ENCODE measurements around the gene NEIL3.
"Not testable (repeated sequence)": the region's sequence is repeated elsewhere in the genome, so short reads cannot be mapped to it uniquely, and the experiment has no call there.

The NEIL3 gene

DNA sequence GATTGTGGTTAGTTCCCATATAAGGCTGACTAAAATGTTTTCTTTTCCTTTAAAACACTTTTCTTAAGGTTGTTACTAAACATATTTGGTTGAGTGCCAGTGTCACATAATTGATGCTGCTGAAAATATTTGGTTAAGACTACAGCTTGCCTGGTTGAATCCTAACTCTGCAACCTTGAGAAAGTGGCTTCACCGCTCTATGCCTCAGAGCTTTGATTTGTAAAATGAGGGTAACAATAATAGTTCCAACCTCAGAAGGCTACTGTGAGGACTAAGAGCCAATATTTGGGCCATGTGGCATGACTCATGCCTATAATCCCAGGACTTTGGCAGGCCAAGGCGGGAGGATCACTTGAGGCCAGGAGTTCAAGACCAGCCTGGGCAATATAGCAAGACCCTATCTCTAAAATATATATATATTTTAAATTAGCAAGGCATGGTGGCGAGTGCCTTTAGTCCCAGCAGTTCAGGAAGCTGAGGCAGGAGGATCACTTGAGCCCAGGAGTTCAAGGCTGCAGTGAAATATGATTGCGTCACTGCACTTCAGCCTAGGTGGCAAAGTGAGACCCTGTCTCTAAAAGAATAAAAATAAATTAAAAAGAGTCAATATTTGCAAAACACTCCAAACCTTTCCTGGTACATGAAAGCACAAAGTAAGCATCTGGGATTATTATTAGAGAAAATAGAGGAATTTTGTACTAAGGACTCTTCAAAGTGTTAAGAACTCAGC, 7.1 kb upstream of the NEIL3 start:
- no peak for DNase-seq

DNA sequence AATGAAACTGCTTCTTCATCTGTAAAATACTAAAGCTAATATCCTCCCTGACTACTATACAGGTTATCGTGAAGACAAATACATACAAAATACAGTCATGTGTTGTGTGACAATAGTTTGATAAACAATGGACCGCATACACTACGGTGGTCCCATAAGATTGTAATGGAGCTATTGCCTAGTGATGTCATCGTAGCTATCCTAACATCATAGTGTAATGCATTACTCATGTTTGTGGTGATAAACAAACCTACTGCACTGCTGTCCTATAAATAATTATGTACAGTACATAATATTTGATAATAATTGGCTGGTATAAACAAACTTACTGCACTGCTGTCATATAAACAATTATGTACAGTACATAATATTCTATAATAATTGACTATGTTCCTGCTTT, 5.6 kb upstream of the NEIL3 start:
- DNase-seq, result no peak

DNA sequence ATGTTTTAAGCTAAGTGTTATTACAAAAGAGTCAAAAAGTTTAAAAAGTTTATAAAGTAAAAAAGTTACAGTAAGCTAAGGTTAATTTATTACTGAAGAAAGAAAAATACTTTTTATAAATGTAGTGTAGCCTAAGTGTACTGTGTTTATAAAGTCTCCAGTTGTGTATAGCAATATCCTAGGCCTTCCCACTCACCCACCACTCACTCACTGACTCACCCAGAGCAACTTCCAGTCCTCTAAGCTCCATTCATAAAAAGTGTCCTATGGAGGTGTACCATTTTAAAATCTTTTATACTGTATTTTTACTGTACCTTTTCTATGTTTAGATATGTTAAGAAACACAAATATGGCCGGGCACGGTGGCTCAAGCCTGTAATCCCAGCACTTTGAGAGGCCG, 4.8 kb upstream of the NEIL3 start:
- not testable (repeated sequence) for DNase-seq

DNA sequence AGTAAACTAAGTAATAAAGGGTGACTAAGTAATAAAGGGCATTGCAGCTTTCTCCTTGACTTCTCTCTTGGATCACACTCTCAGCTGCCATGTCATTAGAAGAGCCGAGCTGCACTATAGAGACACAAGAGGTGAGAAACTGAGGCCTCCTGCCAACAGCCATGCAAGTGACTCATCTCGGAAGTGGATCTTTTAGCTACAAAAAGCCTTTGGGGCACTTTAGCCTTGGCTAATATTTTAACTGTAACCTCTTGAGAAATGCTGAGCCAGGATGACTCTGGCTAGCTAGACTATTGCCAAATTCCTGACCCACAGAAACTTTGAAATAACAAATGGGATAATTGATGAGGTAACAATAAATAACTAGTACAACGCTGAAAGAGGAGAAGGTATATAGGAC, 1.5 kb upstream of the NEIL3 start:
- DNase-seq, result peak in 1 of 2 donors; percentile 32

DNA sequence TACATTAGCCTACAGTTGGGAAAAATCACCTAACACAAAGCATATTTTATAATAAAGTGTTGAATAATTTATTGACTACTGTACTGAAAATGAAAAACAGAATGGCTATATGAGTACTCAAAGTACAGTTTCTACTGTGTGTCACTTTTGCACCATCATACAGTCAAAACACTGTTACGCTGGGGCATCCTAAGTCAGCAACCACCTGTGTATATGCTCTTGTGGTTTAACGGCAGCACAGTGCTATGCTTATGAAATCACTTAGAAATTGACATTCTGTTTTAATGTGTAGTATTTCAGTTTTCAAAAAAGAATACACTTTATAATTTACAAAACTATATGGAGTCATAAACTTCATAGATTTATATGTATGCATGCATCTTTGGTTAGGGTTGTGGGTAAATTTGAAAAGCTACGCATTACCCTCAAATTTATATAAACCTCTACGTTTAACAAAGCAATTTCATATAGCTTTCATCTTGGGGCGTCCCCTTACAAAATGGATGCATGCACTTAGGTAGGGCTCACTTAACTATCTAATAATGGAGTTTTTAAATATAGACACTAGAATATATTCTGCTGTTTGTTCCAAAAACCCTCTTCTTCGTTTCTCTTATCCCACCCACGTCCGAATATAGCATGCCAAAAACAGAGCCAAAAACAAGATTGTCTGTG, 690 bp upstream of the NEIL3 start:
- no peak for DNase-seq

DNA sequence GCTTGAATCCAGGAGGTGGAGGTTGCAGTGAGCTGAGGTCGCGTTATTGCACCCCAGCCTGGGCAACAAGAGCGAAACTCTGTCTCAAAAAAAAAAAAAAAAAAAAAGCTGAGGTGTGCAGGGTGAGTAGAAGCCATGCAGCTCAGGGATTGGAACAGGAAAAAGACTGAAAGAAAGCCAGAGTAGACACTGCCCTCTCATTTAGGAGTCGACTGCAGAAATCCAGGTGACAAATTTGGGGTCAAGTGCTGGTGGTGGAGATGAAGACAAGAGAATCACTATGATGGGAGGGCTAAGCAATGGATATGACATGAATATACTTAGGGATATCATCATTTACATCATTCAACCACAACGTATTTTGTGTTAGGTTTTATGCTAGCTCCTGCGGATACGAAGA, 1.9 kb downstream of the NEIL3 start:
- no peak for DNase-seq

DNA sequence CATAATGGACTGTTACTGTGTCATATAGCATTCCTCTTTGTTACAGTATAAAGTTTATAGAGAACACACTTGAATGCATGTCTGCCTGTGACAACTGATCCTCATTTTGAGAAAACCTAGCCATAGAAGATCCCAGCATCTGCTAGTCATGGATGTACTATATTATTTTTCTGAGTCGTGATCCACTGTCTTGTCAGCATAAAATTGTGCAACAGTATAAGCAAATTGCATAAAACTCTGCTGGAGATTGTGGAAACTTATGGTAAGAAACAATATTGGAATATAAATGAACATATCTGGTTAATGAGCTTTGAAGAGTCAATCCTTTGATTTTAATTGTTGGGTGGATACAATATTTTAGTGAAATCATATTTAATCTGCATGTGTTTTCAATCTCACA, 3.6 kb downstream of the NEIL3 start:
- no peak for DNase-seq

DNA sequence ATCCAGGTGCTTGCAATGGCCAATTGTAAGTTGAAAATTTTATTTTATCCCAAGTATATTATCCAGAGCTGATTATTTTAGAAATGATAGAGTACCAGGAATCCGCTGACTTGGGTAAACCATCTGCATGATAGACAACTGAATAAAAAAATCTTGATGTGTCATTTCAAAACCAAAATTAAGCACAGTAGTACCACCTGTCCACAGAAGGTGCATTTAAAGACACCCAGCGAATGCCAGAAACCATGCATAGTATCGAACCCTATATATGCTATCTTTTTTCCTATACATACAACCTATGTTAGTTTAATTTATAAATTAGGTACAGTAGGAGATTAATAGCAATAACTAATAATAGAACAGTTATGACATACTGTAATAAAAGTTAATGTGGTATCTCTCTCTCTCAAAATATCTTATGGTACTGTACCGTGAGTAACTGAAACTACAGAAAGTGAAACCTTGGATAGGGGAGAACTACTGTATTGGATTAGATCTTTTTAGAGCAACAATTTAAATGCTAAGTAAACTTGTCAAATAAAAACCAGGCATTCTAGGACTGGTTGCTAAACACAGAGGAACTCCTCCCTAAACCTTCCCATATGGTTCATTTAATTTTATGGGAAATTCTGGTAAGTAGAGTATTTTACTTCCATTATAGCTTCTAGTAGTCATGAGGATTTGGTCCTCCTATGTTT, 6.2 kb downstream of the NEIL3 start:
- DNase-seq, result no peak

DNA sequence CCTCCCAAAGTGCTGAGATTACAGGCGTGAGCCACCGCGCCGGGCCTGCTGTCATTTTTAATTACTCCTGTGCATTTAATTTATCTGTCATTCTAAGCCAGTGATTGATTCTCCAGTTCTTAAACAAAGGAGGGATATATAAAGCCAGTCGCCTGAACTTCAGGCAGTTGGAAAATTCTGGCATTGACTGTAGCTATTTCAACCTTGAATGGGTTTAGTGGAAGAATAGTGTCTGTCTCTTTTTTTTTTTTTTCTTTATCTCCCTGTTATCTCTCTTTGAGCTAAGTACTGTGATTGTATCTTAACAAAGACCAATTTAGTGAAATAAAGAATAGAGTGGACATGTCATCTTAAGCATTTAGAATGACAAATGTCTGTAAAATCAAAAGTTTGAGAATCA, 11.0 kb downstream of the NEIL3 start:
- DNase-seq, result no peak

DNA sequence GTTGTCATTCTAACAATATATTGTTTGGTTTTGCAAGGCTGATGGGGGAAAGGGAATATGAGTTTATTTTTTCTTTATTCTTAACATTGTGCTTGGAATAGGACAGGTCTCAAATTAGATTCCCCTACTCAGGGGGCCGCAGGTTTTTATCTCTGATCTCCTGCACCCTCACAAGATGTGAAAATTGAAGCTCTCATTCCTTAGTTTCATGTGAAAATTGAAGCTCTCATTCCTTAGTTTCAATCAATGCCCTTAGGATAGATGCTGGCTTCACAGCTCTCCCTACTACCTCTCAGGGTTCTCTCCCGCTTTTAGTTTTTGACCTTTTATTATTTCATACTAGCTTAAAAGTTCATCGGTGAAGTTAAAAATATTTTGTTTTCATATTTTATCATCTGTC, 12.0 kb downstream of the NEIL3 start:
- DNase-seq, result no peak

DNA sequence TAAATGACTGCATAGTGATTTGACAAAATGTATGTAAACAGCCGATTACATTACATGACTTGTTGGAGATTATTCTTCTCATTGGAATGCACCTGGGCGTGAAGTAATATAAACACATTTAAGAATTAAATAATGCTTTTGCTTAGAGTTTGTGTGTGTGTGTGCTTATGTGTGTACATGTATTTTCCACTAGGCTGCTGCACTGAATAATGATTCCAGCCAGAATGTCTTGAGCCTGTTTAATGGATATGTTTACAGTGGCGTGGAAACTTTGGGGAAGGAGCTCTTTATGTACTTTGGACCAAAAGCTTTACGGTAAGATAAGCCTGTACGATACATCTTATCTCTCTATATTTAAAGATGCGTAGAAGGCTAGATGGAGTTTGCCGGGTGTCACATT, 12.6 kb downstream of the NEIL3 start:
- no peak for DNase-seq

DNA sequence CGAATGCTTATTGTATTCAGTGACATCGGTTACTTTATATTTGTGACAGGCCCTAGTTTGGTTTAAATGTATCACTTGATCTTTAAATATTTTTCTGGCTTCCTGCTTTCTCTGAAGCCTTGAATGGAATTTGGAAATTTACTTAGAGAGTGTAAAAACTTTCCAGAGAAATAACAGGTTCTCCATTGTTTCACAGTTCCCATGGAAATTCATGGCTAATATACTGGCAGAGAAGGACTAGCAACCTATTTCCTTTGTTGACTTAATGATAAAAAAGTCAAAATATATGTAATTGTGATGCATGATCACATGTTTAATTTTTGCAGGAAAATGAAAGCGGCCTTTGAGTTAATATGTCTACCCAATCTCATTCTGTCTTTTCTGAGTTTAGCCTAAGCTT, 13.2 kb downstream of the NEIL3 start:
- DNase-seq, result no peak

DNA sequence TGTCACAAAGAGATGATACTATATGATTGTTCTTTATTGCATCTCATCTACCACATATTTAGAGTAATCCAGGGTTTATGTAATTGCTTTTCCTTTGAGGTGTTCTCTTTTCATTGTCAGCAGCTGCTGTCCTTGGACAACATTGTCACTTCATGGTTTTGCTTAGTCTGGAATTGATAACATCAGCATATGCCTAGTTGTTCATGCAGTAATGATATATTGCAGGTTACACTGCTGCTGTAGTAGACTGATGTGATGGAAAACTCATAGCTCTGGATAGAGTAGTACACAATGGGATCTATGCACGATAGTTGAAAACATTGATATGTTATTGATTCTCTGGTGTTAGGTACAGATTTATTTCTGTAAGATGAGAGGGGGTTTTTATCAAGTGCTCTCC, 13.7 kb downstream of the NEIL3 start:
- DNase-seq, result no peak

DNA sequence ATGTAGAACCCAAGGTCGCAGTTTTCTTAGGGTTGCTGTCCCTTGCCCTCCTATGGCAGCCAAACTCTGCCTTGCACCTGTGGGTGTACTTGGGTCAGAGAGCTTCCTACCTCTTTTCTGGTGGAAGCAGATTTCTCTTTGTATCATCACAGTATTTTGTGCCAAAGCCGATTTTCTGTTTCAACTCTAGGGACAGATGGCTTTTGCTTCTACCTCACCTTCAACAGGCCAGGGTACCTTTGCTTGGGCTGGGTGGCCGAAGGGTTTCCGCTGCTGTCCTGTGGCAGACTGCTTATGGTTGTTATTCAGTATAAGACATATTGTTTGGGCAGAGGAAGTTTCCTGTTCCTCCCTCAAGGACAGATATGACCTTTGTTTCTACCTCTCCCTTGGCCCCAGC, 22.4 kb downstream of the NEIL3 start:
- DNase-seq, result no peak

DNA sequence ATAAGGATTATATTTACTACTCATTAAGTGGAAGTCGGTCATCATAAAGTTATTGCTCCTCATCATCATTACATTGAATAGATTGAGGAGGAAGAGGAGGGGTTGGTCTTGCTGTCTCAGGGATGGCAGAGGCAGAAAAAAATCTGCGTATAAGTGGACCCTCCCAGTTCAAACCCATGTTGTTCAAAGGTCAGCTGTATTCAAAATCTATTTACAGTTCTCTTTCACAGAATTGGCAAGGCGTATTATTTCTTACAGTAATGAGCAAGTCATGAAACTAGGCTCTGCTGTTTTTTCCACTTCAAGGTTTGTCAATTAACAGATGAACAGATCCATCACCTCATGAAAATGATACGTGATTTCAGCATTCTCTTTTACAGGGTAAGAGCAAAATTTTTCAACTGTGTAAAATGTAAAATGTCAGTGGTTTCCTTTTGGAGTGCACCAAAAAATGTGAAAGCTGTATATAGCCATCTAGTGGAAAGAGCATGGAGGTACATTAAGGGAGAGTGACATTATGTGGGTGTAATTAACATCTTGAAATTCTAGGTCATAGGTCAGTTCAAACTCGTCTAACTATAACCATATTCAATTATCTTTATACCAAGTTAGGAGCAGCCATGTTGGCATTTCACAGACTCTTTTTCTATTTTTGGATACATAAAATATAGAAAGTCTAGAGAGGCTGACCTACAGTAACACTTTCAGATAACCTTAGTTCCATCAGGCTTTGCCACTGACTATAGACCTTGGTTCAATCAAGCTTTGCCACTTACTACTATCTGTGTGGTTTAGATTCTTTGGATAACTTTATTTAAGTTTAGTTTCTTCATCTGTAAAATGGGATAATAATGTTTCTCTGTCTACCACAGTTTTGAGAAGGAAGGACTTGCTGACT, 30.1 kb downstream of the NEIL3 start:
- peak in 1 of 2 donors; percentile 57 for DNase-seq

DNA sequence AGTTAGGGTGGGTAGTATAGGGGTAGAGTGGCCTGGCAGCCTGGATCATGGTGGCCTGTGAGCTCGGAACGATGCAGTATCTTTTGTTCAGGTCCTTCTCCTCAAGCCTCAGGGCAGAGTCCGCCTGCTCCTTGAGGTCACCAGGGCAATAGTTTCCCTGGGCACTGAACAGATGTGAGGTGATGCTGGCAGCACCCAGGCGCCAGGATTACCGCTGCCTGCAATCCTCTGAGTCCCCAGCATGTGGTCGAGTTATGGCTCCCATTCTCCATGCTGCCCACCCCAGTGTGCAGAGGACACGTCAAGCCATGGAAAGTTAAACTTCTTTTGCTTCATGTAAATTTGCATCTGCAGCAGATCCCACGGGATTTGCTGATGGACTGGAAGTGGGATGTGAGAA, 38.7 kb downstream of the NEIL3 start:
- no peak for DNase-seq

DNA sequence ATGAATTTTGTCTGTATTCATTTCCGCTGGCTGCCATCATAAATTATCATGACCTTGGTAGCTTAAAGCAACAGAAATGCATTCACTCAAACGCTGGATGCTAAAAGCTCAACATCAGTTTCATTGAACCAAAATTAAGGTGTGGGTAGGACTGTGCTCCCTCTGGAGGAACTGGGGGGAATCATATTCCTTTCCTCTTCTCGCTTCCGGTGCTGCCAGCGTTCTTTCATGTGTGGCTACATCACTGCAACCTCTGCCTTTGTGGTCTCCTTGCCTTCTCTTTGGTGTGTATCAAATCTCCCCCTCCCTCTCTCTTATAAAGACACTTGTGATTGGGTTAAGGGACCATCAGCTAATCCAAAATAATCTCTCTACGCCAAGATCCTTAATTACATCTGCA, 39.5 kb downstream of the NEIL3 start:
- no peak for DNase-seq

DNA sequence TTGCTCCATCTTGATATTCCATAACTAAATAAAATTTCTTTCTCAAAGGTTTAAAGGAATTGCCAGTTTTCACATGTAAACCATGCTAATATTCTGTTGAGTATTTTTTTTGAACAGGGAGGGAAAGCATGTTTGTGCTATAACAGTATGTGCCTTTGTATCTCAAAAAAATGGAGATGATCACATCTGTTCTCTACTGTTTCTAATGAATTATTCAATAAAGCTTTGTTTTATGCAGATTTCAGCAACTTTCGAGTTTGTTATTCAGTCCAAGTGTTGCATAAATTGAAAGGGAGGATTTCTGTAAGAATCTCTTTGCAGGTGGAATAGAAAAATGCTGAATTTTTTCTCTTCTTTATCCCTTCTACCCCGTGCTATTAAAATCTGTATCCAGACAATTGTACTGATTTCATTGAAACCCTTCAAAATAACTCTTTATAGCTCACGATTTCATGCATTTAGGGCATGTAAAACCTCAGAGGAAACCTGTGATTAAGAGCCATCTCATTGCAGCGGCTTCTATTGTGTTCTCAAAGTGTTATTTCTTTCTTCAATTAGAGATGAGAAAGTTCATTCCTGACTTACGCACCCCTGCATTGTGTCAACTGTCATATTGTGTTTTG, 42.1 kb downstream of the NEIL3 start:
- no peak for DNase-seq

DNA sequence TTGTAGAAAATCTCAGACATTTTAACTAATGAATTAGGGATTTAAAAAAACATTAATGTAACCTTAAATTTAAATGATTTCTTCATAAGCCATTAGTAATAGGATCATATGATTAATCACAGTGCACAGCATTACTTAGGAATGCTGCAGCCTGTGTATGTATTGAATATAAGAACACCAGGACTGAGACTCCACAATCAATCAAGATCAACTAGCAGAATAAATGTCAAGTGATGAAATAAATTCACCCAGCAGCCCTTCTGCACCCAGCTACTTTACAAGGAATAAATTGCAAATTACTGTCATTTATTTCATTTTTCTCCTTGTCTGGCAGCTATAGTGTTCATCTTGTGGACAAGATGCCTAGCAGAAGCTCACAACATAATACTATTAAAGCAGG, 46.5 kb downstream of the NEIL3 start:
- no peak for DNase-seq

DNA sequence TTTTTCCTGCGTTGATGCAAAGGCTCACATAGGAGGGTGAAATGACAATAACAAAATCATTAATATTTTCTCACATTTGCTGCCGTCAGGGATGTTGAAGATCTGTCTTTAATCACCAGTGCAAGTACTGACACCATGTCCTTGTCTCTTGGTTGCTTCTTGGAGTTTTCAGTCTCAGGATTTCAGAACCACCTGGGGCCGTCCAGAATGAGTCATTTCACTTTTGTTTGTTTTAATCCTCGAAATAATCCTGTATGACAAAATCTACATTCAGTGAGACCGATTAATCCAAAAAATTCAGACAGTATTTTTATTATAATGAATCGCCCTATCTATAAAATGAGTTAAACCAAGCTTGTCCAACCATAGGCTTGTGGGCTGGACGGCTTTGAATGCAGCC, 47.2 kb downstream of the NEIL3 start:
- DNase-seq, result no peak

DNA sequence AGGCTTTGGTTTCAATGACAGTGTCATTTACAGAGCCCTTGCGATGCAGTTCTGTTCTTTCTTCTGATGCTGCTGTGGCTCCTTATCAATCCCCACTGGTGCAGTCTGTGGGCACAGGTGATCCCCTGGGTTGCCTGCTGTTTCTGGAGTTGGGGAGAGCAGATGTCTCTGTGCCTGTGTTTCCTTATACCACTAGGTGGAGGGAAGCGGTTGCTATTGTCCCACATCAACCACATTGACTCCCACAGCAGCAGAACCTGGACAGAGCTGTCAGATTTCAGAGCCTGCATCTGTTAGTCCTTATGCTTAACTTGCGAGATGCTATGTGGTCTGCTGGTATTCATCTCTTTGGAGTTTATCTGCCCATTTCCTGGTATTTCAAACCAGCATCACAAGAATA, 57.7 kb downstream of the NEIL3 start:
- no peak for DNase-seq

DNA sequence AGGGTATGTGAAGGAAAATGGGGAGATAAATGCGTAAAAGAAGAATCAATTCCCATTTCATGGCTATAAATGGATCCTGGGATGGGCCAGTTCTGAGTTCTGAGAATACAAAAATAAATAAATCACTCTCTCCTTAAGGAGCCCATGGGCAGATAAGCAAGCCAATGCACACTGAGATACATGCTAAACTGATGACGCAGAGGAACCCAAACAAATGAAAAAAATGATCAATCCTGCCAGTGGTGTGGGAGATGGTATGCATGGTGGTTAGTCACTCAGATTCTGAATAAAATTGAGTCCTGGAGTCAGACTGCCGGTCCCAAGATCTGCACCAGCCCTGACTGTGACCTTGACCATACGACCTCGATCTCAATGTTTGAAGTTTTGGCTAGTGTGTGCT, 59.7 kb downstream of the NEIL3 start:
- no peak for DNase-seq

DNA sequence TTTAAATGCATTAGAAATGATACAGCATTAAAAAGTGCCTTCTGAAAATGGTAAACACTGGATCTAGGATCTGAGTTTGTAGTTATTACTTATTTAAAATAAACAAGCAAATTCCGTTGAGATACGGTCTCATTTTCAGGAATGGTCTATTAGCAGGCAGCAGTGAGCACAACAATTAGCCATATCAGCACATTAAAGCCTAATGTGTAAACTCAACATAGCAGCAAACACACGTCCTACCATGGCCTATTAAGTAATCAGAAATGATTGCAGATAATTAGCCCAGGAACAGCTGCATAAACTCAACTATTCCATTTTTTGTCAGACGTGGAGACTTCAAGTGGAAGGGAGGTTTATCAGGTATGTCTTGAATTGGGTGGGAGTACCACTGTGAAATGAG, 61.8 kb downstream of the NEIL3 start:
- no peak for DNase-seq
